Measurements from ENCODE around the gene ABCA5.

Gene ABCA5

GRCh38 chr17:69367298-69367697 lies 40.4 kb upstream of the ABCA5 start:
- no peak overlapping the region for H2BK5ac ChIP-seq (ENCODE audit: low read depth, low read length, poor library complexity, severe bottlenecking)
- H3K18ac ChIP-seq (ENCODE audit: low read depth in 1 of 2, low read length in 2 of 2): no peak overlapping the region
- no peak overlapping the region for H2BK120ac ChIP-seq (ENCODE audit: low read depth, low read length)
- H2BK12ac ChIP-seq (ENCODE audit: low read length in 2 of 2): no peak overlapping the region
- no peak for DNase-seq
- H2BK15ac ChIP-seq (ENCODE audit: low read depth, poor library complexity, severe bottlenecking): no peak overlapping the region
- no peak overlapping the region for H2AFZ ChIP-seq (ENCODE audit: low read depth, low read length)
- H3K79me1 ChIP-seq (replicated peaks; ENCODE audit: low read length, poor library complexity, severe bottlenecking): no peaks in the 10 kb centered on the region
- H3K36me3 ChIP-seq (ENCODE audit: control insufficient read depth in 1 of 2, insufficient read depth in 2 of 2, low read depth in 1 of 2, low read length in 2 of 2): no peaks in the 10 kb centered on the region
- H3K4me1 ChIP-seq (ENCODE audit: control insufficient read depth, insufficient read depth, low read depth, low read length): no peaks in the 10 kb centered on the region
- H3K14ac ChIP-seq (ENCODE audit: low read length in 2 of 2): no peak overlapping the region
- H3K4me2 ChIP-seq (ENCODE audit: low read length, poor library complexity, severe bottlenecking): no peak overlapping the region
- H2AK5ac ChIP-seq (ENCODE audit: low read length, severe bottlenecking): no peak overlapping the region
- H3K9me3 ChIP-seq (ENCODE audit: control insufficient read depth, low read length): no peaks in the 10 kb centered on the region
- no peak overlapping the region for H3K9ac ChIP-seq (ENCODE audit: low read length)
- no peak overlapping the region for H3K4me3 ChIP-seq (ENCODE audit: insufficient read depth in 1 of 2, low read depth in 1 of 2, low read length in 2 of 2)
- H3K4ac ChIP-seq (ENCODE audit: low read depth in 1 of 2, low read length in 2 of 2): no peak overlapping the region
- no peak overlapping the region for H4K8ac ChIP-seq (ENCODE audit: low read length)
- H3K23ac ChIP-seq (ENCODE audit: low read length in 2 of 2): no peak overlapping the region
- WGBS: 85% methylated on average over 3 of the region's 3 CpGs
- no peak overlapping the region for H3K27ac ChIP-seq (ENCODE audit: low read length, poor library complexity, severe bottlenecking)
- H3K27me3 ChIP-seq (ENCODE audit: control insufficient read depth in 1 of 2, insufficient read depth in 1 of 2, low read length in 2 of 2): no peaks in the 10 kb centered on the region
- no peak overlapping the region for H4K91ac ChIP-seq (ENCODE audit: low read length)

GRCh38 chr17:69363488-69364210 lies 36.7 kb upstream of the ABCA5 start:
- Histone ChIP-seq H2BK12ac (ENCODE audit: low read length in 2 of 2) (no peak overlapping the region), H2BK120ac (ENCODE audit: low read depth, low read length) (no peak overlapping the region), H3K4me1 (ENCODE audit: control insufficient read depth, insufficient read depth, low read depth, low read length) (no peaks in the 10 kb centered on the region), H3K9me3 (ENCODE audit: control insufficient read depth, low read length) (no peaks in the 10 kb centered on the region), H3K36me3 (ENCODE audit: control insufficient read depth in 1 of 2, insufficient read depth in 2 of 2, low read depth in 1 of 2, low read length in 2 of 2) (no peaks in the 10 kb centered on the region), H2AFZ (ENCODE audit: low read depth, low read length) (no peak overlapping the region), H3K27me3 (ENCODE audit: control insufficient read depth in 1 of 2, insufficient read depth in 1 of 2, low read length in 2 of 2) (peaks cover 0 to 5% of the 10 kb centered on the region in 2 experiments), H2BK15ac (ENCODE audit: low read depth, poor library complexity, severe bottlenecking) (no peak overlapping the region), H2AK5ac (ENCODE audit: low read length, severe bottlenecking) (no peak overlapping the region), H3K4ac (ENCODE audit: low read depth in 1 of 2, low read length in 2 of 2) (no peak overlapping the region), H3K4me2 (ENCODE audit: low read length, poor library complexity, severe bottlenecking) (no peak overlapping the region), H3K27ac (ENCODE audit: low read length, poor library complexity, severe bottlenecking) (no peak overlapping the region), H3K9ac (ENCODE audit: low read length) (no peak overlapping the region), H4K91ac (ENCODE audit: low read length) (no peak overlapping the region), H4K8ac (ENCODE audit: low read length) (no peak overlapping the region), H3K14ac (ENCODE audit: low read length in 2 of 2) (no peak overlapping the region), H3K4me3 (ENCODE audit: insufficient read depth in 1 of 2, low read depth in 1 of 2, low read length in 2 of 2) (no peak overlapping the region), H2BK5ac (ENCODE audit: low read depth, low read length, poor library complexity, severe bottlenecking) (no peak overlapping the region), H3K79me1 (replicated peaks; ENCODE audit: low read length, poor library complexity, severe bottlenecking) (no peaks in the 10 kb centered on the region), H3K18ac (ENCODE audit: low read depth in 1 of 2, low read length in 2 of 2) (no peak overlapping the region), H3K23ac (ENCODE audit: low read length in 2 of 2) (no peak overlapping the region)
- no peak for DNase-seq
- no CpG with 5 or more reads among the region's 2 CpGs for WGBS

- Histone ChIP-seq H2BK12ac (ENCODE audit: low read length in 2 of 2) (no peak overlapping the region), H3K27ac (ENCODE audit: low read length, poor library complexity, severe bottlenecking) (no peak overlapping the region), H2AK5ac (ENCODE audit: low read length, severe bottlenecking) (no peak overlapping the region), H3K9me3 (ENCODE audit: control insufficient read depth, low read length) (no peaks in the 10 kb centered on the region), H3K9ac (ENCODE audit: low read length) (no peak overlapping the region), H4K8ac (ENCODE audit: low read length) (no peak overlapping the region), H3K4me3 (ENCODE audit: insufficient read depth in 1 of 2, low read depth in 1 of 2, low read length in 2 of 2) (no peak overlapping the region), H3K4ac (ENCODE audit: low read depth in 1 of 2, low read length in 2 of 2) (no peak overlapping the region), H2BK5ac (ENCODE audit: low read depth, low read length, poor library complexity, severe bottlenecking) (no peak overlapping the region), H3K4me1 (ENCODE audit: control insufficient read depth, insufficient read depth, low read depth, low read length) (no peaks in the 10 kb centered on the region), H3K27me3 (ENCODE audit: control insufficient read depth in 1 of 2, insufficient read depth in 1 of 2, low read length in 2 of 2) (peaks cover 0 to 8% of the 10 kb centered on the region in 2 experiments), H4K91ac (ENCODE audit: low read length) (no peak overlapping the region), H3K14ac (ENCODE audit: low read length in 2 of 2) (no peak overlapping the region), H2BK120ac (ENCODE audit: low read depth, low read length) (no peak overlapping the region), H3K36me3 (ENCODE audit: control insufficient read depth in 1 of 2, insufficient read depth in 2 of 2, low read depth in 1 of 2, low read length in 2 of 2) (no peaks in the 10 kb centered on the region), H2BK15ac (ENCODE audit: low read depth, poor library complexity, severe bottlenecking) (no peak overlapping the region), H3K4me2 (ENCODE audit: low read length, poor library complexity, severe bottlenecking) (no peak overlapping the region), H3K79me1 (replicated peaks; ENCODE audit: low read length, poor library complexity, severe bottlenecking) (no peaks in the 10 kb centered on the region), H3K18ac (ENCODE audit: low read depth in 1 of 2, low read length in 2 of 2) (no peak overlapping the region), H3K23ac (ENCODE audit: low read length in 2 of 2) (no peak overlapping the region), H2AFZ (ENCODE audit: low read depth, low read length) (no peak overlapping the region)
- DNase-seq: no peak
Measured at GRCh38 chr17:69361156-69361555, 34.2 kb upstream of the ABCA5 start.

GRCh38 chr17:69358688-69359596 lies 32.0 kb upstream of the ABCA5 start:
- no peak overlapping the region for H2AFZ ChIP-seq (ENCODE audit: low read depth, low read length)
- H3K4me2 ChIP-seq (ENCODE audit: low read length, poor library complexity, severe bottlenecking): no peak overlapping the region
- H2BK120ac ChIP-seq (ENCODE audit: low read depth, low read length): no peak overlapping the region
- no peaks in the 10 kb centered on the region for H3K79me1 ChIP-seq (replicated peaks; ENCODE audit: low read length, poor library complexity, severe bottlenecking)
- no peak for DNase-seq
- H3K9ac ChIP-seq (ENCODE audit: low read length): no peak overlapping the region
- H3K4ac ChIP-seq (ENCODE audit: low read depth in 1 of 2, low read length in 2 of 2): no peak overlapping the region
- H3K36me3 ChIP-seq (ENCODE audit: control insufficient read depth in 1 of 2, insufficient read depth in 2 of 2, low read depth in 1 of 2, low read length in 2 of 2): no peaks in the 10 kb centered on the region
- H2BK12ac ChIP-seq (ENCODE audit: low read length in 2 of 2): no peak overlapping the region
- no peak overlapping the region for H3K14ac ChIP-seq (ENCODE audit: low read length in 2 of 2)
- H4K8ac ChIP-seq (ENCODE audit: low read length): no peak overlapping the region
- H2BK5ac ChIP-seq (ENCODE audit: low read depth, low read length, poor library complexity, severe bottlenecking): no peak overlapping the region
- H3K4me1 ChIP-seq (ENCODE audit: control insufficient read depth, insufficient read depth, low read depth, low read length): no peaks in the 10 kb centered on the region
- H3K27ac ChIP-seq (ENCODE audit: low read length, poor library complexity, severe bottlenecking): no peak overlapping the region
- no peak overlapping the region for H2BK15ac ChIP-seq (ENCODE audit: low read depth, poor library complexity, severe bottlenecking)
- no peak overlapping the region for H4K91ac ChIP-seq (ENCODE audit: low read length)
- no peak overlapping the region for H3K4me3 ChIP-seq (ENCODE audit: insufficient read depth in 1 of 2, low read depth in 1 of 2, low read length in 2 of 2)
- 95% methylated on average over 2 of the region's 3 CpGs for WGBS
- no peaks in the 10 kb centered on the region for H3K9me3 ChIP-seq (ENCODE audit: control insufficient read depth, low read length)
- no peak overlapping the region for H3K23ac ChIP-seq (ENCODE audit: low read length in 2 of 2)
- no peak overlapping the region for H3K18ac ChIP-seq (ENCODE audit: low read depth in 1 of 2, low read length in 2 of 2)
- H3K27me3 ChIP-seq (ENCODE audit: control insufficient read depth in 1 of 2, insufficient read depth in 1 of 2, low read length in 2 of 2): peaks cover 0 to 8% of the 10 kb centered on the region in 2 experiments
- H2AK5ac ChIP-seq (ENCODE audit: low read length, severe bottlenecking): no peak overlapping the region

Measured in mesenchymal stem cell (in vitro differentiated cells and primary cell).